Activated naive CD8-positive, alpha-beta T cell treated with anti-CD3 and anti-CD28 coated beads for 36 hours (primary cell): ENCODE results near the gene EEFSEC. TPM values are rescaled to one million over a fixed set of nuclear protein-coding genes. Genes with fewer than 3 reads are reported as not detected.

Experiments used
- DNase-seq: peaks from one replicate; pipeline ENCODE4 v3.0.0; 2021
- H3K27ac Mint-ChIP-seq: one replicate; pipeline ENCODE4 v1.8.0; 2022; ENCODE audit warnings: mild to moderate bottlenecking, moderate library complexity, mixed read lengths
- H3K27me3 Mint-ChIP-seq: one replicate; pipeline ENCODE4 v1.8.0; 2022; ENCODE audit warnings: mild to moderate bottlenecking, mixed read lengths
- H3K36me3 Mint-ChIP-seq: one replicate; pipeline ENCODE4 v1.8.0; 2021; ENCODE audit warnings: mild to moderate bottlenecking, mixed read lengths
- H3K4me1 Mint-ChIP-seq: one replicate; pipeline ENCODE4 v1.8.0; 2021; ENCODE audit warnings: mixed read lengths
- H3K4me3 Mint-ChIP-seq: one replicate; pipeline ENCODE4 v1.8.0; 2022; ENCODE audit warnings: mild to moderate bottlenecking, moderate library complexity, mixed read lengths
- H3K9me3 Mint-ChIP-seq: one replicate; pipeline ENCODE4 v1.8.0; 2022; ENCODE audit warnings: mixed read lengths
- total RNA-seq, 2 experiments: library from RNA; stranded (reverse); gene quantifications; one replicate each; pipeline ENCODE4 v1.2.3, GENCODE V29; 2021

The EEFSEC gene
- total RNA-seq, 2 experiments from 2014 or later: 22.4 to 23.9 TPM

DNA sequence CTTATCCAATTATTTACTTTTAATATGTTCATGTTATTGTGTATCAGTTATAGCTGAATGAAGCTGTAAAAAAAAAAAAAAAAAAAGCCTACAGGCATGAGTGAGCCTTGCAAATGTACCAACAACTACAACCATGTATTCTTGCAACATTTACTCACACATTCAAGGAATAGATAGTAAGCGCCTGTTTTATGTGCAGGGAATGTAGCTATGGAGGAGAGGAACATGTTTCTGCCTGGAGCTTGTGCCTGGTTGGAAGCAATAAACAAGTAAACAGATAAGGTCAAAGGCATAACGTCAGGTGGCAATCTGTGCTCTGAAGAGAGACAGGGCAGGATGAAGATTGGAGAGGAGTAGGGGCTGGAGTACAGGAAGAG is 202.2 kb downstream of the EEFSEC start:
- no peaks in the 10 kb centered on the region for H3K9me3 Mint-ChIP-seq
- no peak for DNase-seq
- H3K4me3 Mint-ChIP-seq: no peak overlapping the region
- no peaks in the 10 kb centered on the region for H3K27me3 Mint-ChIP-seq
- no peaks in the 10 kb centered on the region for H3K4me1 Mint-ChIP-seq
- H3K27ac Mint-ChIP-seq: no peak overlapping the region
- peaks cover 3% of the 10 kb centered on the region for H3K36me3 Mint-ChIP-seq

DNA sequence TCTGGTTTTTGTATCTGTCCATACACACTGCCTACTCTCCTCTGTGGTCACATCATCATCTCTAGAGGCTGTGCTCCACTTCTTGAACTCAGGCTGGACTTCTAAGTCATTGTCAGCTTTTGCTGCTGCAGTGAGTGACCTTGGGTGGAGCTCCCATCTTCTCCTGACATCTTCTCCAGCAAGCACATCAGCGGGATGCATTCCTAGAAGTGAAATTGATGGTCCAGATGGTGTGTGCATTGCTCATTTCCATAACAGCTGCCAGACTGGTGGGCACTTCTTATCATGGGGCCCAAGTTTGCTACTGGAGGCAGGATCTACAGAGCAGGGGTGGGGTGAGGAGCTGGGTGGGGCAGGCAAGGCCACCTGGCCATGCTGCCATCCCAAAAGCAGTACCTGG is 203.5 kb downstream of the EEFSEC start:
- Mint-ChIP-seq H3K27me3 (no peaks in the 10 kb centered on the region), H3K4me3 (no peak overlapping the region), H3K36me3 (no peaks in the 10 kb centered on the region), H3K27ac (no peak overlapping the region), H3K9me3 (no peaks in the 10 kb centered on the region), H3K4me1 (no peaks in the 10 kb centered on the region)
- no peak for DNase-seq

DNA sequence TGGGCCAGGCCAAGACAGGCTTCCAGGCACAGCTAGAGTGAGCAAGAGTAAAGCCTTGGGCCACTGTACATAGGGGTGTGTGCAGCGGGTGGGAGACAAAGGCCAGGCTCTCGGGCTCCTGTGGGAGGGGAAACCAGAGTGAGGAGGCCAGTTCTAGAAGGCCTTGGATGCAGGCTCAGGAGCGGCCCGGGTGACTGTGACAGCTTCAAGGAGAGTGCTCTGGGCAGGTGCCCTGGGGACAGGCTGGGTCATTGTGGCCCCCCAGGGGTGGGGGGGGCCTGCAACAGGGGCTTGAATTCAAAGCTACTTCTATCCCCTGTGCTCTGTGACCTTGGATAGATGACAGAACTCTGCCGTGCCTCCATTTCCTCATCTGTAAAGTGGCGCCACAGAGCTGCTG is 204.3 kb downstream of the EEFSEC start:
- Mint-ChIP-seq H3K4me3 (no peak overlapping the region), H3K36me3 (no peaks in the 10 kb centered on the region), H3K27me3 (no peaks in the 10 kb centered on the region), H3K4me1 (no peaks in the 10 kb centered on the region), H3K27ac (no peak overlapping the region), H3K9me3 (no peaks in the 10 kb centered on the region)
- DNase-seq: no peak

DNA sequence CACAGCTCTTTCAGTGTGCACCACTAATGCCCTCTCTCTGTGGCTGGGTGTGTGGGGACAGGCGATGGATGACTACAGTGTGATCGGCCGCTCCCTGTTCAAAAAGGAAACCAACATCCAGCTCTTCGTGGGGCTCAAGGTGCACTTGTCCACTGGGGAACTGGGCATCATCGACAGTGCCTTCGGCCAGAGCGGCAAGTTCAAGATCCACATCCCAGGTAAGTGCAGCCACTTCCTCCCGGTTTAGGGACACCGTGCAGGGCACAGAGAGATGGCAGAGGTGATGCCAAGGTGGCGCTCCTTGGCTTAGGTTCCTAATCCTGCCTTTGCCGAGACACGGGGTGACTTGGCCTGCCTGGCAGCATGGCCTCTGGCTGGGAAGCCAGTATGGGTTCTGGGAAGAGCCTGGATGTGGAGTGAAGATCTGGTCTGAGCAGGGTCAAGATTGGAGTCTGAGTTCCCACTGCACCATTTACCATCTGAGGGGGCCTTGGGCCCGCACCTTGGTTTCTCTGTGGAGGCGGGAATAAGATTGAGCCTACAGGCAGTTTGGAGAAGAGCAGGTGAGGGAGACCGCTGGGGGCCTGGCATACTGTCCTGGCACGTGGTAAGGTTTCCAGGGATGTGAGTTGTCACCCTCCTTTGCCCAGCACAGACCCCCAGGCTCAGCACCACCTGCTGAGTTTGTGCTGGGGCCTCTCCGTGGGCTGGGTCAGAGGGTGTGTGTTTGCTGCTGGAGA is 205.0 kb downstream of the EEFSEC start:
- no peaks in the 10 kb centered on the region for H3K36me3 Mint-ChIP-seq
- no peaks in the 10 kb centered on the region for H3K4me1 Mint-ChIP-seq
- no peak overlapping the region for H3K27ac Mint-ChIP-seq
- no peak for DNase-seq
- no peaks in the 10 kb centered on the region for H3K9me3 Mint-ChIP-seq
- no peaks in the 10 kb centered on the region for H3K27me3 Mint-ChIP-seq
- no peak overlapping the region for H3K4me3 Mint-ChIP-seq

DNA sequence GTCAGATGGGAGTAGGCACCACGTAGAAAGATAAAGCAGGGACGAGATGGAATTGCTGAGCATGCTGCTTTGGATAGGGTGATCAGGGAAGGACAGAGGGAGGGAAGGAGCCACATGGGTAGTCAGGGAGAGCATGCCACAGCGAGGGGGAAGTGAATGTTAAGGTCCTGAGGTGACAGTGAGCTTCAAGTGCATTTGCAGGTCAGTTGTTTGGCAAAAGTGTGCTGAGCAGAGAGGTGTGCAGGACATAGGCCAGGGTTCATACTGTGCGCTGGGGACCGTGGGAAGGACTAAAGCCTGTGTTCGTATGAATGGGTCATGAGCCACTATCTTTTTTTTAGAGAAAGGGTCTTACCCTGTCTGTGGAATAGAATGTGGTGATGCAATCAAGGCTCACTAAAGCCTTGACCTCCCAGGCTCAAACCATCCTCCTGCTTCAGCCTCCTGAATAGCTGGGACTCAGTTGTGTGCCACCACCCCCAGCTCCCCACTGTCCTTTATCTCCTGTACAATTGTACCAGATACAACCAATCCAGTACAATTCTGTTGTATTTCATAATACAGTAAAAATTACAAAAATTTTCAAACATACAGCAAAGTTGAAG is 205.9 kb downstream of the EEFSEC start:
- Mint-ChIP-seq H3K27ac (no peak overlapping the region), H3K9me3 (no peaks in the 10 kb centered on the region), H3K27me3 (no peaks in the 10 kb centered on the region), H3K4me3 (no peak overlapping the region), H3K4me1 (no peaks in the 10 kb centered on the region), H3K36me3 (no peaks in the 10 kb centered on the region)
- no peak for DNase-seq

DNA sequence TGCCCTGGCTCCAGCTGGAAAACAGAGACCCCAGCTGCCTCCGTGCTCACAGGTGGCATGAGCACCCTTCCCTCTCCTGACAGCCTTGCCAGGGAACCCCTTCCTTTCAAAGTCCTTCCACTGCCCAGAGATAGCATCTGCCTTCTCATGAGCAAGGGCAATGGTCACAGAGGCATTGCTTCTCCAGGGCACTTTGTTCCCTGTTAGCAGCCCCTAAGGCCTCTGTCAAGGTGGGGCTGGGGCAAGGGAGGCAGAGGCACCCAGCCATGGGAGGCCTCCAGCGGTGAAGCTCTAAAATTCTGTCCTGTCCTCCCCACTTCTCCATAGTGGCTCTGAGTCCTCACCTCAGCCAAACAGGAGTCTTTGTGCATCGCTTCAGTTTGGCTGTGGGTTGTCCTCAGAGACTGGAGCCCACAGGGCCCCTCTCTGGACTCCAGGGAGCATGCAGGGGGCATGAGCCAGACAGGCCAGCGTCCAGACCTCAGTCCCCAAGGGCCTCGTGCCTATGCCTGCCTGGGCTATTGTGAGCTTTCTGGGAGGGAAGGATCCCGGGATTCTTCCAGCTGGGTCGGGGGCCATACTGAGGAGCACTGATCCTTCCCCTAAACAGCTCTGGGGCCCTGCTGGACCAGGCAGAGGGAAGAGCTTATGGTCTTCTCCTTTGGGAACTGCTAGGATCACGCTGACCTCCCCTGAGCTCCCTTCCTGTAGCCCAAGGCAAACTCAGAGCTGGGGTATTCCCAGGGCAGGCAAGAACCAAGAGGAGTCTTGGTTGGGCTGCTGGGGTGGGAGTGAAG is 206.8 kb downstream of the EEFSEC start:
- Mint-ChIP-seq H3K4me1 (no peaks in the 10 kb centered on the region), H3K36me3 (no peaks in the 10 kb centered on the region), H3K4me3 (no peak overlapping the region), H3K27me3 (no peaks in the 10 kb centered on the region), H3K27ac (no peak overlapping the region), H3K9me3 (no peaks in the 10 kb centered on the region)
- no peak for DNase-seq

DNA sequence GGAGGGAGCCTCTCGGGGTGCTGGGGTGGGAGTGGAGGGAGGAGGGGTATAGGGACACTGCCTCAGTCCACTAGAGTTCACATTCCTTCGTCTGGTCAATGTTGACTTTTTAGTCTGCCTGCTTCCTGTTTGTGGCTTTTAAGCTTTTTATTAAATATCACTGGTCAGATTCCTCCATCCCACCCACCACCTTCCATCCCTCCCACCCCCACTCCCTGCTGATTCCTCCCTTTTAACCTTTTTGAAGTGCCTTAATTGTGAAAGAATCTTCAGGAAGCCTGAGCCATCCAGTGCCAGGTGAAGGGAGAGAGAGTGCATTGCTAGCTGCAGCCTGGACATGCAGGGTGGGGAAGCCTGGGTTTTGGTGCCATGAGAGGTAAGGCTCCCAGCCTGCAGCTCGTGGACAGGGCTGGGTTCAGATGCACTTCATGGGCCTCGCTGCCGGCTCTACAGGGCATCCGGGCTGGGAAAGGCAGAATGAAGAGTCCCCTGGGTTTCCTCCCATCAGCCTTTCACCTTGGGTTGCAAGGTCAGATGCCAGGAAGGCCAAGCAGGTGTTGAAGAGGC is 207.5 kb downstream of the EEFSEC start:
- Mint-ChIP-seq H3K27ac (no peak overlapping the region), H3K36me3 (no peaks in the 10 kb centered on the region), H3K27me3 (no peaks in the 10 kb centered on the region), H3K4me1 (no peaks in the 10 kb centered on the region), H3K4me3 (no peak overlapping the region), H3K9me3 (no peaks in the 10 kb centered on the region)
- DNase-seq: no peak

DNA sequence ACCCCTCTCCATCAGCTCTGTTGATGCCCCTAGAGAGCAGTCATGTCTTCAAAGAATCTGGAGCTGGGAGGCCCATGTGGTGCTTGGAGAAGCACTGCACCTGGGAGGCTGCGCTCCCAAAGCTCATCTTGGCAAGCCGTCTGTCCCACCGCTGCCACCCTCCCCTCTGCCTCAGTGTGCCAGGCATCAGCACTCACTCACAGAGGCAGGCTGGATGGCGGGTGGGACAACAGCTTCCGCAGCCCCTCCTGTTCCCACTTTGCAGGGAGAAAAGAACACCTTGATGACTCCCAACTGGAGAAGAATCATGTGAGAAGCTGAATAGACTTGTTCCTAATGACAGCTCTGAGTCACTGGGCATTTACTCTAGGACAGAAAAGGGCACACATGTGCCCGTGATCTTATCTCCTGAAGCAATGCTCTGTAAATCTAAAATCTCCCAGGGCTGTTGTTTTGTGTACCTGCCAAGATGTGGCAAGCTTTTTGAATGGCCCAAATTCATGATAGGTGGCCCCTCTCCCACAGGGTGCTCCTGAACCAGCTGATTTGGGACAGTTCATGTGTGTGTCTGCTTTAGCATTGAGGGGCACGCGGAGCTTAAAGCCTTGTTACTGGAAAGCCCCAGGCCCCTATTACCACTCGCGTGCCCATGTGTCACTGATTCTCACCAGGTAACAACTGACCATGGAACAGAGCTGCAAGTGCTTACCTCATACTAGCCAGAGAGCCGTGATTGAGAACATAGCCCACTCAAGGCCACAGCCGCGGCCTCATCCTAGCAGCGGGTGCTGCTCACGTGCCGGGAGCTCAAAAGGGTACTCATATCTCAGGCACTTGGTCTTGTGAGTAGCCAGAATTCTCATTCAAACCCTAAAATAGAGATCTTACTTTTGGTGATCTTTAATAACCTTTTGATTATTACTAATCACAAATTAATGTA is 209.0 kb downstream of the EEFSEC start:
- no peak for DNase-seq
- H3K27ac Mint-ChIP-seq: no peak overlapping the region
- no peaks in the 10 kb centered on the region for H3K9me3 Mint-ChIP-seq
- no peaks in the 10 kb centered on the region for H3K36me3 Mint-ChIP-seq
- H3K4me3 Mint-ChIP-seq: no peak overlapping the region
- H3K4me1 Mint-ChIP-seq: no peaks in the 10 kb centered on the region
- H3K27me3 Mint-ChIP-seq: no peaks in the 10 kb centered on the region

DNA sequence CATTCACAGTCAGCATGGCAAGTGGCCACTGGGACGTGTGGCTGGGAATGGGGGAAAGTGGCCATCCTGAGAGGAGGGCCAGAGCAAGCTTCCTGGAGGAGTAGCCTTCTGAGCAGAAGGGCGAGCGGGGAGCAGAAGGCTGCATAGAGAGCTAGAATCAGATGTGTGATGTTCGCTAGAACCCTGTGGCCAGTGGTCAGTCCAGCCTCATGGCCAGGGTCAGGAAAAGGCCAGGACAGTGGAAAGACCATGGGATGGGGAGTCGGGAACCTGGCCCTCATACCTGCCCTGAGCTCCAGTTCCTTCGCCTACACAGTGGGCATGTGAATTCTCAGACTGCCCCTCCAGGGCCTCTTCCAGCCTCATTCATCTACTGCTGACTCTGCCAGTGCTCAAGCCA is 211.0 kb downstream of the EEFSEC start:
- Mint-ChIP-seq H3K27me3 (no peaks in the 10 kb centered on the region), H3K36me3 (no peaks in the 10 kb centered on the region), H3K4me3 (no peak overlapping the region), H3K9me3 (no peaks in the 10 kb centered on the region), H3K4me1 (no peaks in the 10 kb centered on the region), H3K27ac (no peak overlapping the region)
- no peak for DNase-seq

DNA sequence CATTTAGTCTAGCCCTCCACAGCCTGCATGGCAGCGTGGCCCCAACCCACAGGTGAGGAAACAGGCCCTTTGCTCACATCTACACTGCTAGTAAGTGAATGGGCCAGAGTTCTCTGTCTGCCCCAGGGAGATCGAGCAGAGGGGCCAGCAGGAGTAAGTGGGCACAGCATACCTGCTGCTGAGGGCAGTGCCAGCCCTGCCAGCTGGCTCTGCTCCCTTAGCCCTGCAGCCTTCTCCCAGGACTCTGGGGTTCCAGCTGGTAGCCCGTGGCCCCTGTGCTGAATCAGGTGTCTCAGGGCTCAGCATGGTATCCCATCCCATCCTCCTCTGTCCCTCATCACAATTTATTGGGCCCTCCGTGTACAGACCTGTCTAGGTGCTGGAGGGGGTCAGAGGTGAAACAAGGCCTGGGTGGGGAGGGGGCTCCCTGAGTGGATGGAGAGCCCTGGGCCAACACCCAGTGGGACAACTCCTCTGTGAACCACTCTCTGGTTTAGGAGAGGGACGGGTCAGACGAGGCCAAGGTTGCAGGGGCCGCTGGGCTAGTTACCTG is 211.6 kb downstream of the EEFSEC start:
- Mint-ChIP-seq H3K4me3 (no peak overlapping the region), H3K27me3 (no peaks in the 10 kb centered on the region), H3K9me3 (no peaks in the 10 kb centered on the region), H3K27ac (no peak overlapping the region), H3K36me3 (no peaks in the 10 kb centered on the region), H3K4me1 (no peaks in the 10 kb centered on the region)
- no peak for DNase-seq

DNA sequence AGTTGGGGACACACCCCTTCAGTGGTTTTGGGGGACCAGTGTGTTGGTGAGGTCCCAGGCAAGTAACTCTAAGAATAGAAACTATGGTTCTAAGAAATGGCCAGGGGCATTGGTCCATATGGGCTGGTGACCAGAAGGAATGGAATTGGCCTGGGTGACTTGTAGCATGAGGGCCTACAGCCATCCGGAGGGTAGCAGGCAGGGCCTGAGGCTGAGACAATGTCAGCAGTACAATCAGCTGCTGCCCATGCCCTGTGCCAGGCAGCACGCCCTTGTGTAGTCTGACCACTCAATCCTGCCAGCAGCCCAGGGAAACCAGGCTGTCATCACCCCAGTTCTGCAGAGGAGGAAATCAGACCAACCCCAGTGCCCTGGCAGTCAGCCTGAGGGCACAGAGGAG is 212.9 kb downstream of the EEFSEC start:
- Mint-ChIP-seq H3K27me3 (no peaks in the 10 kb centered on the region), H3K36me3 (no peaks in the 10 kb centered on the region), H3K27ac (no peak overlapping the region), H3K9me3 (no peaks in the 10 kb centered on the region), H3K4me1 (no peaks in the 10 kb centered on the region), H3K4me3 (no peak overlapping the region)
- DNase-seq: no peak

DNA sequence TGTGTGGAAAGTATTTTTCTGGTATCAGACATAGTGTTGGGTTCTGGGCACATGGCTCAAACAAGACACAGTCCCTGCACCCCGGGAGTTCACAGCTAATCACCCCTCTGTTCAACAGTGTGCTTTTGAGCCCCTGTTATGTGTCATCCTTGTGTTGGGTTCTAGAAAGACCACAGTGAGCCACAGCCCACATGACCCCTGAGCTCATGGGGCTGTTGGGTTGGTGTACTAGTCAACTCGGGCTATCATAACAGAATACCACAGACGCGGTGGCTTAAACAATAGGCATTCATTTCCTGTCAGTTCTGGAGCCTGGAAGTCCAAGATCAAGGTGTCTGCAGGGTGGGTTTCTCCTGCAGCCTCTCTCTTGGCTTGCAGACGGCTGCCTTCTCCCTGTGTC is 213.4 kb downstream of the EEFSEC start:
- H3K27me3 Mint-ChIP-seq: no peaks in the 10 kb centered on the region
- no peaks in the 10 kb centered on the region for H3K36me3 Mint-ChIP-seq
- DNase-seq: no peak
- H3K9me3 Mint-ChIP-seq: no peaks in the 10 kb centered on the region
- H3K4me3 Mint-ChIP-seq: no peak overlapping the region
- no peaks in the 10 kb centered on the region for H3K4me1 Mint-ChIP-seq
- no peak overlapping the region for H3K27ac Mint-ChIP-seq

DNA sequence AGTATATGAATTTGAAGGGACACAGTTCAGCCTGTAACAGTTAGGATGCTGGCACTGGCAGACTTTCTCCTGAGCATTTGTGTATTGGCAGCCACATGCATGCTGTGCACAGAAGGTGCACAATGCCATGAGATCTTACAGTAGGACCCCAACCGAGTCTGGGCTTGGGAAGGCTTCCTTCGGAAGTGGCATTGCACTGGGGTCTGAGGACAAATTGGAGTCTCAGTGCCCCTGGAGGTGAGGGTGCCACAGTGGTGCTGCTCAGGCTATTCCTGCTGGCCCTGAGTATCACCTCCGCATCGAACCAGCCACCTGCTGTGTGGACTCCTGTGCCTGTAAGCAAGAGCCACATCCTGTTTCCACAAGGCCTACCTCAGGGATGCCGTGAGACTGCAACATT is 213.9 kb downstream of the EEFSEC start:
- Mint-ChIP-seq H3K36me3 (no peaks in the 10 kb centered on the region), H3K9me3 (no peaks in the 10 kb centered on the region), H3K4me1 (peaks cover 1% of the 10 kb centered on the region), H3K4me3 (no peak overlapping the region), H3K27ac (no peak overlapping the region), H3K27me3 (no peaks in the 10 kb centered on the region)
- DNase-seq: no peak

DNA sequence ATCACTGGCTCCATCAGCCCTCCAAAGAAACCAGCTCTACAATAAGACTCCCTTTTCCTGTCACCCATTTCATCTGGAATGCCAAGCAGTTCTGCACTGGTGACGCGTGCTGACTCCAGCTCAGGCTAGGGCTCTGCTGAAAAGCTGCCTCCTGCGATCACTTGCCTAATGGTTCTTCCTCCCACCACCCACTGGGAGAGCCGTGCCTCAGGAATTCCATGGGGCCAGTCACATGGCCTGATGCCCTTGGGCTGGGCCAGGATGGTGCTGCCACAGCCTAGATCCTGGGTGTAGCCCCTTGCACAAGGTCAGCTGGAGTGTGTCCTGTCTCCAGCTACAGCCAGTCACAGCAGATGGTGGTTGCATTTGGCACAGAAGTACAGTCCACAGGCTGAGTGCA is 214.5 kb downstream of the EEFSEC start:
- no peak for DNase-seq
- Mint-ChIP-seq H3K4me3 (no peak overlapping the region), H3K27ac (no peak overlapping the region)

More for the DNA sequence above, 214.5 kb downstream of the EEFSEC start:
- Mint-ChIP-seq H3K4me1 (peaks cover 4% of the 10 kb centered on the region), H3K9me3 (no peaks in the 10 kb centered on the region), H3K27me3 (no peaks in the 10 kb centered on the region), H3K36me3 (no peaks in the 10 kb centered on the region)
